HEK293 (cell line): ENCODE results near the gene SCN5A.

Source experiments
- CTCF ChIA-PET: fragments of 350-600 bp; formaldehyde crosslinking; extraction: SDS; loops from one replicate; lab custom pipeline; 2021; ENCODE audit warnings: antibody characterized with exemption; lab: Yijun Ruan, JAX
- POLR2A ChIA-PET: fragments of 300-600 bp; formaldehyde crosslinking; extraction: SDS; loops from one replicate; lab custom pipeline; 2020; ENCODE audit warnings: antibody characterized with exemption, inconsistent platforms; lab: Yijun Ruan, JAX
- H3K27ac ChIP-seq: fragments of 200-500 bp; sonication (Bioruptor generic); 2 replicates; pipeline ENCODE4 v1.5.1; 2014; ENCODE audit warnings: low read depth, low read length, control low read depth, inconsistent platforms; ENCODE audit errors: extremely low read depth
- H3K36me3 ChIP-seq, 2 experiments: fragments of 200-500 bp in 1 of 2; sonication (Bioruptor generic) in 1 of 2; 1 replicate in 1 of 2; 2 replicates in 1 of 2; pipeline ENCODE4 v1.5.1; 2014 to 2017; ENCODE audit warnings: inconsistent platforms in 2 of 2, low read length in 2 of 2; ENCODE audit not compliant: control insufficient read depth in 2 of 2, insufficient read depth in 1 of 2
- H3K4me1 ChIP-seq: fragments of 200-500 bp; sonication (Bioruptor generic); 2 replicates; pipeline ENCODE4 v1.5.1; 2014; ENCODE audit warnings: mild to moderate bottlenecking, low read length, inconsistent platforms; ENCODE audit not compliant: control insufficient read depth, insufficient read depth
- H3K4me3 ChIP-seq: 2 replicates; pipeline ENCODE4 v1.5.1; 2011; ENCODE audit warnings: low read depth, mild to moderate bottlenecking, control low read depth, low read length, moderate library complexity
- H3K9me3 ChIP-seq: fragments of 200-500 bp; sonication (Bioruptor generic); 2 replicates; pipeline ENCODE4 v1.5.1; 2014; ENCODE audit warnings: low read depth, low read length, inconsistent platforms; ENCODE audit not compliant: control insufficient read depth, insufficient read depth
- GLIS2 ChIP-seq: fragments of 450-650 bp; formaldehyde crosslinking; IDR thresholded peaks from 2 replicates; pipeline ENCODE4 v1.5.1; 2016; ENCODE audit warnings: missing biosample characterization, missing genetic modification characterization
- HOXA7 ChIP-seq: sonication (generic); formaldehyde crosslinking; IDR thresholded peaks from 2 replicates; pipeline ENCODE4 v1.8.1; 2022; ENCODE audit warnings: missing genetic modification reagents, borderline replicate concordance
- ZNF140 ChIP-seq: fragments of 450-650 bp; formaldehyde crosslinking; IDR thresholded peaks from 2 replicates; pipeline ENCODE4 v1.5.1; 2016; ENCODE audit warnings: missing biosample characterization, missing genetic modification characterization
- ZNF146 ChIP-seq: fragments of 450-650 bp; formaldehyde crosslinking; IDR thresholded peaks from 2 replicates; pipeline ENCODE4 v1.5.1; 2016; ENCODE audit warnings: missing biosample characterization, missing genetic modification characterization
- ZNF24 ChIP-seq: fragments of 450-650 bp; formaldehyde crosslinking; IDR thresholded peaks from 2 replicates; pipeline ENCODE4 v1.5.1; 2016; ENCODE audit warnings: missing biosample characterization, missing genetic modification characterization
- ZNF274 ChIP-seq, 2 experiments: fragments of 200-500 bp in 1 of 2; fragments of 450-650 bp in 1 of 2; sonication (Bioruptor generic) in 1 of 2; formaldehyde crosslinking in 1 of 2; IDR thresholded peaks; 2 replicates each; pipeline versions ENCODE4 v1.5.1 to v1.6.1; 2014 to 2016; ENCODE audit warnings: borderline replicate concordance in 1 of 2, inconsistent platforms in 1 of 2, low read length in 1 of 2, missing biosample characterization in 1 of 2, missing genetic modification characterization in 1 of 2
- ZNF354C ChIP-seq: fragments of 450-650 bp; formaldehyde crosslinking; IDR thresholded peaks from 2 replicates; pipeline ENCODE4 v1.5.1; 2016; ENCODE audit warnings: missing biosample characterization, missing genetic modification characterization, low read depth, borderline replicate concordance
- ZNF366 ChIP-seq: fragments of 450-650 bp; formaldehyde crosslinking; conservative IDR thresholded peaks from 2 replicates; pipeline ENCODE4 v1.5.1; 2016; ENCODE audit warnings: missing biosample characterization, missing genetic modification characterization
- ZNF416 ChIP-seq: fragments of 450-650 bp; formaldehyde crosslinking; IDR thresholded peaks from 2 replicates; pipeline ENCODE4 v1.5.1; 2016; ENCODE audit warnings: missing biosample characterization, missing genetic modification characterization
- ZNF544 ChIP-seq: fragments of 450-650 bp; formaldehyde crosslinking; IDR thresholded peaks from 2 replicates; pipeline ENCODE4 v1.5.0; 2017; ENCODE audit warnings: missing biosample characterization, missing genetic modification characterization
- ZNF560 ChIP-seq: fragments of 450-650 bp; formaldehyde crosslinking; IDR thresholded peaks from 2 replicates; pipeline ENCODE4 v1.5.1; 2017; ENCODE audit warnings: missing biosample characterization, missing genetic modification characterization, borderline replicate concordance
- ZNF664 ChIP-seq: fragments of 450-650 bp; formaldehyde crosslinking; IDR thresholded peaks from 2 replicates; pipeline ENCODE4 v1.5.1; 2016; ENCODE audit warnings: missing biosample characterization, missing genetic modification characterization
- ZNF768 ChIP-seq: fragments of 450-650 bp; formaldehyde crosslinking; IDR thresholded peaks from 2 replicates; pipeline ENCODE4 v1.5.1; 2018; ENCODE audit warnings: missing biosample characterization, mild to moderate bottlenecking, missing genetic modification characterization
- ZNF837 ChIP-seq: fragments of 450-650 bp; formaldehyde crosslinking; IDR thresholded peaks from 2 replicates; pipeline ENCODE4 v1.5.1; 2016; ENCODE audit warnings: missing biosample characterization, missing genetic modification characterization
- ZSCAN30 ChIP-seq: fragments of 450-650 bp; IDR thresholded peaks from 2 replicates; pipeline ENCODE4 v1.5.1; 2018; ENCODE audit warnings: missing biosample characterization, mild to moderate bottlenecking, missing genetic modification characterization, moderate library complexity
- ZXDB ChIP-seq: fragments of 450-650 bp; formaldehyde crosslinking; IDR thresholded peaks from 2 replicates; pipeline ENCODE4 v1.5.1; 2016; ENCODE audit warnings: missing biosample characterization, missing genetic modification characterization
- TF ChIP-seq, protein P1 (sequence below): fragments of 450-650 bp; formaldehyde crosslinking; IDR thresholded peaks from 2 replicates; pipeline ENCODE4 v1.5.1; 2016; ENCODE audit warnings: missing biosample characterization, missing genetic modification characterization
- TF ChIP-seq, protein P2 (sequence below): fragments of 450-650 bp; formaldehyde crosslinking; IDR thresholded peaks from 2 replicates; pipeline ENCODE4 v1.5.1; 2016; ENCODE audit warnings: missing biosample characterization, missing genetic modification characterization
- TF ChIP-seq, protein P3 (sequence below): fragments of 450-650 bp; formaldehyde crosslinking; IDR thresholded peaks from 2 replicates; pipeline ENCODE4 v1.5.1; 2016; ENCODE audit warnings: missing biosample characterization, missing genetic modification characterization
- TF ChIP-seq, protein P4 (sequence below): fragments of 450-650 bp; formaldehyde crosslinking; IDR thresholded peaks from 2 replicates; pipeline ENCODE4 v1.5.0; 2017; ENCODE audit warnings: missing biosample characterization, missing genetic modification characterization, borderline replicate concordance
- TF ChIP-seq, protein P5 (sequence below): fragments of 450-650 bp; formaldehyde crosslinking; IDR thresholded peaks from 2 replicates; pipeline ENCODE4 v1.5.1; 2016; ENCODE audit warnings: missing biosample characterization, missing genetic modification characterization

SCN5A gene

DNA sequence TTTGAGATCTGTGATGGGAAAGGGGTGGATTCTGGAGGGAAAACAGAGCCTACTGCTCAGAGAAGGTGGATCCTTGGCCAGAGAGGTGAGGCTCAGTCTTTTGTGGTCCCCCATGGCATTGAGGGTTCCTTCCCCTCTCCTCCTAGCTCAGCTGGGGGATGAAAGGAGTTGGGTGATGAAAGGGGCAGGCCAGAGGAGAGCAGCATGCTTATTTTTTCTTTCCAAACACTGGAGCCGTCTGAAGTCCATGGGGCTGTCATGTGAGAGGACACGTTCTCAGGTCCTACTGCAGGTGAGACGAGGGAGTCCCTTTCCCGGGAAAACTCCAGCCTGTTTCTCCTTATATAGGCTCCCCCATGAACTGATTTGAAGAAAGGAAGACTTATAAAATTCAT is 71.4 kb downstream of the SCN5A start:
- POLR2A ChIA-PET: no interaction called here
- CTCF ChIA-PET: no interaction called here
- no peak for TF ChIP-seq ZNF274 (IDR thresholded peaks at IDR 0.05; ENCODE audit: low read length)
- no peak for TF ChIP-seq ZNF274 (tag by site-specific recombination; IDR thresholded peaks at IDR 0.05; ENCODE audit: borderline replicate concordance)
- TF ChIP-seq, protein P1, sequence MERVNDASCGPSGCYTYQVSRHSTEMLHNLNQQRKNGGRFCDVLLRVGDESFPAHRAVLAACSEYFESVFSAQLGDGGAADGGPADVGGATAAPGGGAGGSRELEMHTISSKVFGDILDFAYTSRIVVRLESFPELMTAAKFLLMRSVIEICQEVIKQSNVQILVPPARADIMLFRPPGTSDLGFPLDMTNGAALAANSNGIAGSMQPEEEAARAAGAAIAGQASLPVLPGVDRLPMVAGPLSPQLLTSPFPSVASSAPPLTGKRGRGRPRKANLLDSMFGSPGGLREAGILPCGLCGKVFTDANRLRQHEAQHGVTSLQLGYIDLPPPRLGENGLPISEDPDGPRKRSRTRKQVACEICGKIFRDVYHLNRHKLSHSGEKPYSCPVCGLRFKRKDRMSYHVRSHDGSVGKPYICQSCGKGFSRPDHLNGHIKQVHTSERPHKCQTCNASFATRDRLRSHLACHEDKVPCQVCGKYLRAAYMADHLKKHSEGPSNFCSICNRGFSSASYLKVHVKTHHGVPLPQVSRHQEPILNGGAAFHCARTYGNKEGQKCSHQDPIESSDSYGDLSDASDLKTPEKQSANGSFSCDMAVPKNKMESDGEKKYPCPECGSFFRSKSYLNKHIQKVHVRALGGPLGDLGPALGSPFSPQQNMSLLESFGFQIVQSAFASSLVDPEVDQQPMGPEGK (tag by site-specific recombination): no peak
- no peak for TF ChIP-seq ZNF354C (tag by site-specific recombination)
- TF ChIP-seq, protein P2, sequence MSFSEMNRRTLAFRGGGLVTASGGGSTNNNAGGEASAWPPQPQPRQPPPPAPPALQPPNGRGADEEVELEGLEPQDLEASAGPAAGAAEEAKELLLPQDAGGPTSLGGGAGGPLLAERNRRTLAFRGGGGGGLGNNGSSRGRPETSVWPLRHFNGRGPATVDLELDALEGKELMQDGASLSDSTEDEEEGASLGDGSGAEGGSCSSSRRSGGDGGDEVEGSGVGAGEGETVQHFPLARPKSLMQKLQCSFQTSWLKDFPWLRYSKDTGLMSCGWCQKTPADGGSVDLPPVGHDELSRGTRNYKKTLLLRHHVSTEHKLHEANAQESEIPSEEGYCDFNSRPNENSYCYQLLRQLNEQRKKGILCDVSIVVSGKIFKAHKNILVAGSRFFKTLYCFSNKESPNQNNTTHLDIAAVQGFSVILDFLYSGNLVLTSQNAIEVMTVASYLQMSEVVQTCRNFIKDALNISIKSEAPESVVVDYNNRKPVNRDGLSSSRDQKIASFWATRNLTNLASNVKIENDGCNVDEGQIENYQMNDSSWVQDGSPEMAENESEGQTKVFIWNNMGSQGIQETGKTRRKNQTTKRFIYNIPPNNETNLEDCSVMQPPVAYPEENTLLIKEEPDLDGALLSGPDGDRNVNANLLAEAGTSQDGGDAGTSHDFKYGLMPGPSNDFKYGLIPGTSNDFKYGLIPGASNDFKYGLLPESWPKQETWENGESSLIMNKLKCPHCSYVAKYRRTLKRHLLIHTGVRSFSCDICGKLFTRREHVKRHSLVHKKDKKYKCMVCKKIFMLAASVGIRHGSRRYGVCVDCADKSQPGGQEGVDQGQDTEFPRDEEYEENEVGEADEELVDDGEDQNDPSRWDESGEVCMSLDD (tag by site-specific recombination): no peak
- no peak for TF ChIP-seq ZNF837 (tag by site-specific recombination)
- TF ChIP-seq ZNF768 (tag by site-specific recombination): no peak
- TF ChIP-seq ZNF544: no peak
- TF ChIP-seq, protein P3, sequence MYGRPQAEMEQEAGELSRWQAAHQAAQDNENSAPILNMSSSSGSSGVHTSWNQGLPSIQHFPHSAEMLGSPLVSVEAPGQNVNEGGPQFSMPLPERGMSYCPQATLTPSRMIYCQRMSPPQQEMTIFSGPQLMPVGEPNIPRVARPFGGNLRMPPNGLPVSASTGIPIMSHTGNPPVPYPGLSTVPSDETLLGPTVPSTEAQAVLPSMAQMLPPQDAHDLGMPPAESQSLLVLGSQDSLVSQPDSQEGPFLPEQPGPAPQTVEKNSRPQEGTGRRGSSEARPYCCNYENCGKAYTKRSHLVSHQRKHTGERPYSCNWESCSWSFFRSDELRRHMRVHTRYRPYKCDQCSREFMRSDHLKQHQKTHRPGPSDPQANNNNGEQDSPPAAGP (tag by site-specific recombination): no peak
- TF ChIP-seq ZNF664 (tag by site-specific recombination): no peak
- TF ChIP-seq ZNF140: no peak
- no peak for TF ChIP-seq ZSCAN30 (tag by site-specific recombination)
- no peaks in the 10 kb centered on the region for H3K9me3 ChIP-seq
- no peak overlapping the region for H3K4me3 ChIP-seq
- no peaks in the 10 kb centered on the region for H3K36me3 ChIP-seq
- no peaks in the 10 kb centered on the region for H3K4me1 ChIP-seq
- H3K27ac ChIP-seq: no peak overlapping the region

DNA sequence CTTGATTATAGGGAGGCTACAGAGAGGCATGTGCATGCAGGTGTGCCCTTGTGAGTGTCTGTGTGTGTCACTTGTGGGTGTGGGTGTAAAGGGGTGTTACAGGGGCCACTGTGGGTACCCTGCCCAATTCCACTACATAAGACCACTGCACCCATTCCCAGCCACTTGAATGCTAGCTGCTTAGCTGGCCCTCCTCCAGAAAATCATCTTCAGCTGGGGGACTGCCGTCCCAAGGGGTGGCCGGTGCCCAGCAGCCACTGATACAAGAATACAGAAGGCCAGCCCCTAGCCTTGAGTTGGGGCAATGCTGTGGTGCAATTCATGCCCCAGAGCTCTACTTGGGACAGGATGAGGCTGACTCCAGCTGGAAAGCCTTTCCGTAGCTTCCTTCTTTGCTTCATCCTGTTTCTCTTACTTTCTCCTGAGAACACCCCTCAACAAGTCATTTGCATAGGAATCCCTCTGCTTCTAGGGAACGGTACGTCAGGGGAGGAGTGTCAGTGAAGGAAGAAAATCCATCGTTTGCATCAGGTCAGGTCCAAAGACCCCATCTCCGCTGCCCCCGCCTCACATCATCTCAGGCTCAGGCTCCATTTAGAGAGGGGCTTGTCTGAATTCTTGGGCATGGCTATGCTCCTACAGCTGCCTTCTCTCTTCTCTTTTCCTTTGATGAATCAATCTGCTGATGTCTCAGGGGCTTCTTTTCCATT is 72.0 kb downstream of the SCN5A start:
- TF ChIP-seq, protein P4, sequence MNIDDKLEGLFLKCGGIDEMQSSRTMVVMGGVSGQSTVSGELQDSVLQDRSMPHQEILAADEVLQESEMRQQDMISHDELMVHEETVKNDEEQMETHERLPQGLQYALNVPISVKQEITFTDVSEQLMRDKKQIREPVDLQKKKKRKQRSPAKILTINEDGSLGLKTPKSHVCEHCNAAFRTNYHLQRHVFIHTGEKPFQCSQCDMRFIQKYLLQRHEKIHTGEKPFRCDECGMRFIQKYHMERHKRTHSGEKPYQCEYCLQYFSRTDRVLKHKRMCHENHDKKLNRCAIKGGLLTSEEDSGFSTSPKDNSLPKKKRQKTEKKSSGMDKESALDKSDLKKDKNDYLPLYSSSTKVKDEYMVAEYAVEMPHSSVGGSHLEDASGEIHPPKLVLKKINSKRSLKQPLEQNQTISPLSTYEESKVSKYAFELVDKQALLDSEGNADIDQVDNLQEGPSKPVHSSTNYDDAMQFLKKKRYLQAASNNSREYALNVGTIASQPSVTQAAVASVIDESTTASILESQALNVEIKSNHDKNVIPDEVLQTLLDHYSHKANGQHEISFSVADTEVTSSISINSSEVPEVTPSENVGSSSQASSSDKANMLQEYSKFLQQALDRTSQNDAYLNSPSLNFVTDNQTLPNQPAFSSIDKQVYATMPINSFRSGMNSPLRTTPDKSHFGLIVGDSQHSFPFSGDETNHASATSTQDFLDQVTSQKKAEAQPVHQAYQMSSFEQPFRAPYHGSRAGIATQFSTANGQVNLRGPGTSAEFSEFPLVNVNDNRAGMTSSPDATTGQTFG: no peak
- TF ChIP-seq GLIS2 (tag by site-specific recombination) (no peak), ZNF24 (no peak), HOXA7 (no peak), ZNF560 (no peak), ZNF416 (tag by site-specific recombination) (no peak), ZNF366 (no peak), ZNF146 (tag by site-specific recombination) (no peak), ZNF274 (IDR thresholded peaks at IDR 0.05; ENCODE audit: low read length) (no peak), ZNF274 (tag by site-specific recombination; IDR thresholded peaks at IDR 0.05; ENCODE audit: borderline replicate concordance) (no peak), ZXDB (tag by site-specific recombination) (no peak)
- TF ChIP-seq, protein P5, sequence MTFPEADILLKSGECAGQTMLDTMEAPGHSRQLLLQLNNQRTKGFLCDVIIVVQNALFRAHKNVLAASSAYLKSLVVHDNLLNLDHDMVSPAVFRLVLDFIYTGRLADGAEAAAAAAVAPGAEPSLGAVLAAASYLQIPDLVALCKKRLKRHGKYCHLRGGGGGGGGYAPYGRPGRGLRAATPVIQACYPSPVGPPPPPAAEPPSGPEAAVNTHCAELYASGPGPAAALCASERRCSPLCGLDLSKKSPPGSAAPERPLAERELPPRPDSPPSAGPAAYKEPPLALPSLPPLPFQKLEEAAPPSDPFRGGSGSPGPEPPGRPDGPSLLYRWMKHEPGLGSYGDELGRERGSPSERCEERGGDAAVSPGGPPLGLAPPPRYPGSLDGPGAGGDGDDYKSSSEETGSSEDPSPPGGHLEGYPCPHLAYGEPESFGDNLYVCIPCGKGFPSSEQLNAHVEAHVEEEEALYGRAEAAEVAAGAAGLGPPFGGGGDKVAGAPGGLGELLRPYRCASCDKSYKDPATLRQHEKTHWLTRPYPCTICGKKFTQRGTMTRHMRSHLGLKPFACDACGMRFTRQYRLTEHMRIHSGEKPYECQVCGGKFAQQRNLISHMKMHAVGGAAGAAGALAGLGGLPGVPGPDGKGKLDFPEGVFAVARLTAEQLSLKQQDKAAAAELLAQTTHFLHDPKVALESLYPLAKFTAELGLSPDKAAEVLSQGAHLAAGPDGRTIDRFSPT (tag by site-specific recombination): no peak
- Histone ChIP-seq H3K4me3 (no peak overlapping the region), H3K36me3 (no peaks in the 10 kb centered on the region), H3K27ac (no peak overlapping the region), H3K9me3 (no peaks in the 10 kb centered on the region), H3K4me1 (no peaks in the 10 kb centered on the region)
- ChIA-PET POLR2A (no interaction called here), CTCF (no interaction called here)
